ENCODE results near the gene RC3H1. TPM values are rescaled to one million over a fixed set of nuclear protein-coding genes. Genes with fewer than 3 reads are reported as not detected.

The RC3H1 gene
- total RNA-seq, 1 donor from 2014 or later, result 56.7 TPM

DNA sequence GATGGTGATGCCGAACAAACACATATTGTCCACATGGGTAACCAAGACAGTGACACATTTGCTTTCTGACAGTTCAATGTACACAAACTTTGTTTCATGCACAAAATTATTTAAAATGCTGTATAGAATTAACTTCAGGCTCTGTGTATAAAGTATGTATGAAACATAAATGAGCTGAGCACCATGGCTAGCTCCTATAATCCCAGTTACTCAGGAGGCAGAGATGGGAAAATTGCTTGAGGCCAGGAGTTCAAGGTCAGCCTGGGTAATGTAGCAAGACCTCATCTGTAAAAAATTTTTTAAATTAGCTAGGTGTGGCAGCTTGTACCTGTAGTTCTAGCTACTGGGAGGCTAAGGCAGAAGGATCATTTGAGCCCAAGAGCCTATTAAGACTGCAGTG lies 19.2 kb upstream of the RC3H1 start:
- Mint-ChIP-seq H3K4me3 (ENCODE audit: unreplicated experiment) (no peak overlapping the region), H3K27me3 (ENCODE audit: unreplicated experiment) (no peaks in the 10 kb centered on the region), H3K36me3 (ENCODE audit: low read depth, unreplicated experiment) (no peaks in the 10 kb centered on the region), H3K27ac (ENCODE audit: unreplicated experiment) (no peak overlapping the region), H3K9me3 (ENCODE audit: unreplicated experiment) (no peaks in the 10 kb centered on the region), H3K4me1 (ENCODE audit: unreplicated experiment) (peaks cover 26% of the 10 kb centered on the region)
- DNase-seq (ENCODE audit: low spot score), result no peak
- TF ChIP-seq, protein P1, sequence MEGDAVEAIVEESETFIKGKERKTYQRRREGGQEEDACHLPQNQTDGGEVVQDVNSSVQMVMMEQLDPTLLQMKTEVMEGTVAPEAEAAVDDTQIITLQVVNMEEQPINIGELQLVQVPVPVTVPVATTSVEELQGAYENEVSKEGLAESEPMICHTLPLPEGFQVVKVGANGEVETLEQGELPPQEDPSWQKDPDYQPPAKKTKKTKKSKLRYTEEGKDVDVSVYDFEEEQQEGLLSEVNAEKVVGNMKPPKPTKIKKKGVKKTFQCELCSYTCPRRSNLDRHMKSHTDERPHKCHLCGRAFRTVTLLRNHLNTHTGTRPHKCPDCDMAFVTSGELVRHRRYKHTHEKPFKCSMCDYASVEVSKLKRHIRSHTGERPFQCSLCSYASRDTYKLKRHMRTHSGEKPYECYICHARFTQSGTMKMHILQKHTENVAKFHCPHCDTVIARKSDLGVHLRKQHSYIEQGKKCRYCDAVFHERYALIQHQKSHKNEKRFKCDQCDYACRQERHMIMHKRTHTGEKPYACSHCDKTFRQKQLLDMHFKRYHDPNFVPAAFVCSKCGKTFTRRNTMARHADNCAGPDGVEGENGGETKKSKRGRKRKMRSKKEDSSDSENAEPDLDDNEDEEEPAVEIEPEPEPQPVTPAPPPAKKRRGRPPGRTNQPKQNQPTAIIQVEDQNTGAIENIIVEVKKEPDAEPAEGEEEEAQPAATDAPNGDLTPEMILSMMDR (IDR thresholded peaks at IDR 0.05; ENCODE audit: unreplicated experiment), result no peak

DNA sequence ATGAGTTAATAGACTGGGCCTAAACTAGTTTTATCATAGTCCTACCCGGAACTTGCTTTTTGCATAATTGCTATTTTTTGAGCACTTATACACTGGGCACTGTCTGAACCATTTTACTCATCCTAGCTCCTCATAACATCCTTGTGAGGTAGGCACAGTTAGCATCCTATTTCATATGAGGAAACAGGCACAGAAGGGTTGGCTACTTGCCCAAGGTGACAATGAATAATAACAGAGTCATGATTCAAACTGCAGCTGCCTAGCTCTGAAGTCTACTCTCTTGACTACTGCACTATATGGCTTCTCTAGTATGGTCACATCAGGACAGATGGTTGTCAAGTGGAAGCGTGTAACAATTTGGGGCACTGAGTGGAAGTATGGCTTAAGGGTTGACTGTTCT lies 18.2 kb upstream of the RC3H1 start:
- H3K27me3 Mint-ChIP-seq (ENCODE audit: unreplicated experiment), result no peaks in the 10 kb centered on the region

DNA sequence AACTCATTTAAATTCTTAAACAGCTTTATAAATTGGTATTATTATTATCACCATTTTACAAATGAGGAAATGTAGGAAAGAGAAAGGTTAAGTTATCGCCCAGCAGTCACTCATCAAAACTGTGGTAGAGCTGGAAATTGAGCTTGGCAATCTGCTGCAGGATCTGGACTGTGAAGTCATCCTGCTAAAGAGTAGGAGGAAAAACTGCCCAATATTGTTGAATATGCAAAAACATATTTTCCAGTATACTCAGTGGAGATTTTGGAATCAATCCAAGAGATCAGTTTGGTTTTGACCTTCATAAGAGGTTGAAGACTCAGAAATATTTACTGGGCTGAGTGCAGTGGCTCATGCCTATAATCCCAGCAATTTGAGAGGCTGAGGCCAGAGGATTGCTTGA lies 16.9 kb upstream of the RC3H1 start:
- Mint-ChIP-seq H3K4me3 (ENCODE audit: unreplicated experiment) (no peak overlapping the region), H3K36me3 (ENCODE audit: low read depth, unreplicated experiment) (no peaks in the 10 kb centered on the region), H3K27me3 (ENCODE audit: unreplicated experiment) (no peaks in the 10 kb centered on the region), H3K27ac (ENCODE audit: unreplicated experiment) (no peak overlapping the region), H3K4me1 (ENCODE audit: unreplicated experiment) (peaks cover 32% of the 10 kb centered on the region), H3K9me3 (ENCODE audit: unreplicated experiment) (no peaks in the 10 kb centered on the region)
- TF ChIP-seq, protein P1 (IDR thresholded peaks at IDR 0.05; ENCODE audit: unreplicated experiment), result no peak
- no peak for DNase-seq (ENCODE audit: low spot score)

More for the DNA sequence above, 18.2 kb upstream of the RC3H1 start:
- Mint-ChIP-seq H3K9me3 (ENCODE audit: unreplicated experiment) (no peaks in the 10 kb centered on the region), H3K36me3 (ENCODE audit: low read depth, unreplicated experiment) (no peaks in the 10 kb centered on the region), H3K4me3 (ENCODE audit: unreplicated experiment) (no peak overlapping the region), H3K4me1 (ENCODE audit: unreplicated experiment) (peaks cover 32% of the 10 kb centered on the region), H3K27ac (ENCODE audit: unreplicated experiment) (no peak overlapping the region)
- DNase-seq (ENCODE audit: low spot score), result no peak
- TF ChIP-seq, protein P1 (IDR thresholded peaks at IDR 0.05; ENCODE audit: unreplicated experiment), result no peak

DNA sequence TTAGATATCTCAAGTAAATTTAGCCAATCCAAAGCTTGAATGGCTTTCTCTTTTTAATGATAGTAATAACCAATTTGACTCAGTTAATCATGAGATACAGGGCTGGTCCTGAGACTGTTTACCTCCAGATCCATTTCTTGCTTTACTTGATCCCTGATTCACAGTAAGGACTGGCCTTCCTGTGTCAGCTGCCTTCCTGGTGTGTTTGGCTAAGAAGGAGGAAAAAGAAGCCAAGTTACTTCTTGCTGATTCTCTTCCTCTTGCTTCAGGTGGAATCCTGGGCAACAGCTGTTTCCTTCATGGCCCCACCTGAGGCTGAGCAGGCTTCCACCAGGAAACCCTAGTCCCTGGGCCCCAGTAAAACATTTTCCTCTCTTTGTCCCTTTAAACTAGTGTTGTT lies 14.6 kb upstream of the RC3H1 start:
- H3K4me3 Mint-ChIP-seq (ENCODE audit: unreplicated experiment), result no peak overlapping the region

DNA sequence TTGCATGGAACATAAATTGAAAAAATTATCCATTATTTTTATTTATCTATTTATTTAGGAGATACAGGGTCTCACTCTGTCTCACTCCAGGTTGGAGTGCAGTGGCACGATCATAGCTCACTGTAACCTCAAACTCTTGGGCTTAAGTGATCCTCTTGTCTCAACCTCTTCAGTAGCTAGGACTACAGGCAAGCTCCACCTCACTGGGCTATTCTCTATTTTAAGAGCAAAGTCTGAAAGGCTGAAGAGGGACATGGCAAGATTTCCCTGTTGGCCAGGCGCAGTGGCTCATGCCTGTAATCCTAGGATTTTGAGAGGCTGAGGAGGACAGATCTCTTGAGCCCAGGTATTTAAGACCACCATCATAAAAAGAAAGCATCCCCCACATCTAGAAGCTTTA lies 14.0 kb upstream of the RC3H1 start:
- H3K9me3 Mint-ChIP-seq (ENCODE audit: unreplicated experiment), result no peaks in the 10 kb centered on the region
- no peak overlapping the region for H3K4me3 Mint-ChIP-seq (ENCODE audit: unreplicated experiment)
- no peaks in the 10 kb centered on the region for H3K27me3 Mint-ChIP-seq (ENCODE audit: unreplicated experiment)
- H3K4me1 Mint-ChIP-seq (ENCODE audit: unreplicated experiment), result peaks cover 32% of the 10 kb centered on the region
- no peaks in the 10 kb centered on the region for H3K36me3 Mint-ChIP-seq (ENCODE audit: low read depth, unreplicated experiment)
- peak overlapping the region; percentile 96 for H3K27ac Mint-ChIP-seq (ENCODE audit: unreplicated experiment)
- no peak for DNase-seq (ENCODE audit: low spot score)
- TF ChIP-seq, protein P1 (IDR thresholded peaks at IDR 0.05; ENCODE audit: unreplicated experiment), result no peak

More for the DNA sequence above, 14.6 kb upstream of the RC3H1 start:
- Mint-ChIP-seq H3K27me3 (ENCODE audit: unreplicated experiment) (no peaks in the 10 kb centered on the region), H3K4me1 (ENCODE audit: unreplicated experiment) (peaks cover 32% of the 10 kb centered on the region), H3K9me3 (ENCODE audit: unreplicated experiment) (no peaks in the 10 kb centered on the region), H3K36me3 (ENCODE audit: low read depth, unreplicated experiment) (no peaks in the 10 kb centered on the region), H3K27ac (ENCODE audit: unreplicated experiment) (peak overlapping the region; percentile 96)
- TF ChIP-seq, protein P1 (IDR thresholded peaks at IDR 0.05; ENCODE audit: unreplicated experiment), result no peak
- DNase-seq (ENCODE audit: low spot score), result peak; percentile 26

Measured in endothelial cell (in vitro differentiated cells).